ENCODE measurements around the gene SPRY1.

DNA sequence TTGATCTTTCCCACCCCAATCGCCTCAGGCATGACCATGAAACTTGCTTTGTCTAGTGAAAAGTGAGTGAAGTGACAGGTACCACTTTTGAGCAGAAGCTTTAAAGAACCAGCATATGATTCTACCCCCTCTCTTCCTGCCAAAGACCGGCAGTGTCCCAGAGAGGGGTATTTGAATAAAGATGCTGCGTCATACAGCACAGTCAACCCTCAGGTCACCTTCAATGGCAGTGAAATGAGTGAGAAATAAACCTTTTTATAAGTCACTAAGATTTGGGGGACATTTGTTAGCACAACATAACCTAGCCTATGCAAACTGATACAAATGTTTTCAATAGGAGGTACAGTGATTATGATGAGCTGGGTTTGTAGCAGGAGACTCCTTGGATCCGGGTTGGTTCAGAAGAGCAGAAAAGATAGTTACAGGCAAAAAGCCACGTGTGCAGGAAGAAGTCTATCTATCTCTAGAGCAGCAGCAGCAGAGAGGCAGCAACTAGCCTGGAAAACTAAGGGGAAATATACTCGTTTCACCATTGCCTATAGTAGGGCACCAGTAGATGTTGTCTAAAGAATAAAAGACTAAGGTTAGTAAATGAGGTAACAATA, 30.3 kb upstream of the SPRY1 start:
- TF ChIP-seq JUN (IDR thresholded peaks at IDR 0.05; ENCODE audit: low read depth, low read length) (no peak), POLR2A (IDR thresholded peaks at IDR 0.05; ENCODE audit: control extremely low read depth in 1 of 2, low read depth in 2 of 2, low read length in 2 of 2) (no peak), SRF (IDR thresholded peaks at IDR 0.05; ENCODE audit: low read depth, low read length) (no peak), EP300 (IDR thresholded peaks at IDR 0.05; ENCODE audit: borderline replicate concordance in 1 of 2, low read depth in 2 of 2, low read length in 2 of 2) (no peak), SP1 (IDR thresholded peaks at IDR 0.05; ENCODE audit: low read depth, low read length) (no peak), CEBPB (IDR thresholded peaks at IDR 0.05; ENCODE audit: low read depth, low read length) (no peak)
- TF ChIP-seq, protein P1, sequence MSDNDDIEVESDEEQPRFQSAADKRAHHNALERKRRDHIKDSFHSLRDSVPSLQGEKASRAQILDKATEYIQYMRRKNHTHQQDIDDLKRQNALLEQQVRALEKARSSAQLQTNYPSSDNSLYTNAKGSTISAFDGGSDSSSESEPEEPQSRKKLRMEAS (IDR thresholded peaks at IDR 0.05): no peak
- TF ChIP-seq, protein P2, sequence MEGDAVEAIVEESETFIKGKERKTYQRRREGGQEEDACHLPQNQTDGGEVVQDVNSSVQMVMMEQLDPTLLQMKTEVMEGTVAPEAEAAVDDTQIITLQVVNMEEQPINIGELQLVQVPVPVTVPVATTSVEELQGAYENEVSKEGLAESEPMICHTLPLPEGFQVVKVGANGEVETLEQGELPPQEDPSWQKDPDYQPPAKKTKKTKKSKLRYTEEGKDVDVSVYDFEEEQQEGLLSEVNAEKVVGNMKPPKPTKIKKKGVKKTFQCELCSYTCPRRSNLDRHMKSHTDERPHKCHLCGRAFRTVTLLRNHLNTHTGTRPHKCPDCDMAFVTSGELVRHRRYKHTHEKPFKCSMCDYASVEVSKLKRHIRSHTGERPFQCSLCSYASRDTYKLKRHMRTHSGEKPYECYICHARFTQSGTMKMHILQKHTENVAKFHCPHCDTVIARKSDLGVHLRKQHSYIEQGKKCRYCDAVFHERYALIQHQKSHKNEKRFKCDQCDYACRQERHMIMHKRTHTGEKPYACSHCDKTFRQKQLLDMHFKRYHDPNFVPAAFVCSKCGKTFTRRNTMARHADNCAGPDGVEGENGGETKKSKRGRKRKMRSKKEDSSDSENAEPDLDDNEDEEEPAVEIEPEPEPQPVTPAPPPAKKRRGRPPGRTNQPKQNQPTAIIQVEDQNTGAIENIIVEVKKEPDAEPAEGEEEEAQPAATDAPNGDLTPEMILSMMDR (IDR thresholded peaks at IDR 0.05; ENCODE audit: control extremely low read depth in 1 of 3, insufficient read depth in 1 of 3, low read depth in 1 of 3, low read length in 3 of 3): no peak
